ENCODE results near the gene ARHGAP15.
A peak's percentile ranks its signal among the peaks of the same experiment; 100 is the strongest.

Gene ARHGAP15

GRCh38 chr2:143229952-143230351, 100.7 kb downstream of the ARHGAP15 start:
- no peak for DNase-seq

DNA sequence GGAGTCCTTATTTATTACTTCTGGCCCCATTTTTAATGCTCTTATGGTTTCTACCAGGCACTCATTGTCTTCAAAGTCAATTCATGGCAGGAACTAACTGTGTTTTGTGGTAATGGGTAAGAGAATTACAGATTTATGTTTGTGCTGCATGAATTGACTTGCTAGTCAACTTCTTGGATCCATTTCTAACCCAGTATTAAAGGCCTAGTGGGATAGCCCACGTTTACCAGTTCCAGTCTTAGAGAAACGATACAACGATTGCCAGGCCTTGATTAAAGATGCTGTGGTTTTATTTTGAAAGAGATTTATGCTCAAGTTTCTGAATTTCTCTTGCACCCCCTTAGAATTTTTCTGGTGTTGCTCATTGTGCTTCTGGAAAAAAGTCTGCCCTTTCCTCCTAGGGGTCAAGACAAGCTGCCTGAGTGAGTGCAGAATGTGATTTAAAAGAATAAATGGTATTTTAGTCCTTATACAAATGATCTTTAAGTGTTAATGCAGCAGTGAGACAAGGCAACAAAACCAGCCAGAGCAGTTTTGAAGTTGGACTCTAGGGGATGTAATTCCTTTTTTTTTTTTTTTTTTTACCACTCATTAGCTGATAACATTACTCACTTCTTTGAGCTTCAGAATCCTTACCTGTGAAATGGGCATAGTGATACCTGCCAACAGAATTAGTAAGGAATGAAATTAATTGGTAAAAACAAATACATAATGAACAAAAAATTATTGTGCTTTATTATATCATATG, 101.5 kb downstream of the ARHGAP15 start:
- no peak for DNase-seq

- no peak for DNase-seq
Observed at GRCh38 chr2:143231254-143231645, 102.0 kb downstream of the ARHGAP15 start.

- DNase-seq = no peak
Observed at GRCh38 chr2:143237146-143237777, 108.0 kb downstream of the ARHGAP15 start.

DNA sequence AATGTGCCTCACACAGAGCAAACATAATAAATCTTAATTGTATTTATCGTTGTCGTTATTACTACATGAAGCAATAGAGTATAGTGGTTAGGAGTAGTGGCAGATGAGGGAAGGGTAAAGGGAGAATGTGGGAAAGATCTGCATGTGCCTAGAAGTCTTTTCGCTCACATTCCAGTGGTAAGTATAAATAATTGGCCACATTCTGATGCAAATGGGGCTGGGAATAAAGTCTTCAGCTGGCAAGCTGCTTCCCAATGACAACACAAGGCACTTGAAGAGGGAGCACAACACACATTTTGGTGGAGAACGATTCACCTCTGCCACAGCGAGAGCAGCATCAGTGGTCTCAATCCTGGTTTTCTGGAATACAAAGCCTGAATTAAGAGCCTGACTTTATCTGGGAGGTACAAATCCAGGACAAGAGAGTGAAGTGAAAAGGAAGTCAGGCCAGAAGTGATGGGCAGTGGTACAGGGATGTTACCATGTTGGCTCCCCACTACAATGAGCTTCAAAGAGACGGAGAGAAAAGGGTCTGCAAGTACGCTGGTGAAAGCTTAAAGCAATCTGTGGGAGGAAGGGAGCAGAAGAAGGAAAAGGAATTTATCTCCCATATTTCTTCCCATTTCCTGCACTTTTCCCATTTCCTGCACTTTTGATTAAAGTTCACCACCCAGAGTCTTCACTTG, 112.3 kb downstream of the ARHGAP15 start:
- DNase-seq = no peak

GRCh38 chr2:143246246-143246645, 117.0 kb downstream of the ARHGAP15 start:
- no peak for DNase-seq

- no peak for DNase-seq
Observed at GRCh38 chr2:143246815-143247744, 117.9 kb downstream of the ARHGAP15 start.

DNA sequence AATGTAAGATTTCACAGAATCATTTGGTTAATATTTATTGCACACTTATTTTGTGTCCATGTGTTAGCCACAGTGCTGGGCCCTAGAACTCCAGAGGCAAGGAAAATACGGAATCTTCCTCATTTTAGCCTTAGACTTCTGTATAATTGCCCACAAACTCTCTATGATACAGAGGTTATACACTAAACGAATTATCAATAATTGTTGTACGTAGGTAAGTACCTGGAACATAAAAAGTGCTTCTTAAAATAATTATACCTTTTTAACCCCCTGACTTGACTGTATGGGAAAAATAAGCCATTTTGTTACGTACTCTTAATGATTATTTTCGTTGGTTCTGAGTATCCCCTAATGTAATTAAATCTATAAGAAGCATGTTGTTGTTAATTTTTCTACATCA, 119.4 kb downstream of the ARHGAP15 start:
- DNase-seq = no peak

- DNase-seq = no peak
Observed at GRCh38 chr2:143251681-143252080, 122.5 kb downstream of the ARHGAP15 start.

GRCh38 chr2:143252138-143252907, 123.1 kb downstream of the ARHGAP15 start:
- no peak for DNase-seq

DNA sequence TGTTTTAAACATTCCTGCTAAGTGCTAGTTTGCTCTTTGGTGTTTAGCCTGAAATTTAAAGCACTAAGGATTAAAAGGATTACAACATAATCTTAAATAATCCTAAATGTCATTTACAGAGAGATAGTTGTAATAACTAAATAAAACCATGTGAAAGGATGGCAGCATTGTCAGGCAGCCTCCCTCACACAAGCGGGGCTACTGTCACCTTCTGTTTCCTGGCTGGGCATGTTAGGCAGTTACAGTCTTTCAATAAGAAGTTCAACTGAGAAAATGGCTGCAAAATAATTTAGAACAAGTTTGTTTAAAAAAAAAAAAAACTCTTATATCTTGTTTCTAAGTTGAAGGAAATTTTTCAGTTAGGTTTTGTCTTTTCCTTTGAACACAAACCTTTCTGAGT, 124.9 kb downstream of the ARHGAP15 start:
- DNase-seq = no peak

DNA sequence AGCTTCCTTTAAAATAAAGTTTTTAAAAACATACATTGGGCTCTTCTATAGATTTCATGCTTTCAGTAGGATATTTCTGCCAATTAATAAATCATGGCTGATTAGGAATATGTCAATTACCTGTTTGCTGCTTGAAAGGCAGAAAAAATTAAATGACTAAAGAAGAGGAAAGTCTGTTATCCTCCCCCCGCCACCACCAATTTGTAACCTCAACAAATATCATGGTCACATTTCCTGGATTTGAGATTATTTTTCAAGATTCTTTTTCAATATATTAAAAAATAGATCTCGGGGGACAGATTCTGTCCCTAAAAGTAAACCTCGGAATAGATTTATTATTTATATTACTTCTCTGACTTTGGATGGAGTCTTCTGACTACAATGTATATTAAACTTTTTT, 125.9 kb downstream of the ARHGAP15 start:
- no peak for DNase-seq

DNA sequence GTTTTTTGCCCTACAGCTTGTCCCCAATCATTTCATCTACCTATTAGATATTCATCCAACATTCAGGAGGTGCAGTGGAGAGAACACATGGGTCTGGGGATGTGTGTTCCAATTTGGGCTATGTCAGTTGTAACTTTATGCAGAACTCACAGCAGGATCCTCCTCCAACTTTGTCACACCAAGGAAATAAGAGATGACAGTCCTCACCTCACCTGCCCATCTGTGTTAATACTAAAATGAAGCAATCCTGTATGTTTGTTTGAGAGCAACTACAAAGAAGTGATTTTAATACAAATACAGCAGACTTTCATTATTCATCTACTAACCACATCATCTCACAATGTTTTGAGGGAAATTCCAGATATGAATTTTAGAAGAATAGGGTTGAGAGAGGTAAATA, 126.7 kb downstream of the ARHGAP15 start:
- no peak for DNase-seq

GRCh38 chr2:143258126-143258892, 129.1 kb downstream of the ARHGAP15 start:
- DNase-seq = no peak

- peak; percentile 66 for DNase-seq
Observed at GRCh38 chr2:143259368-143259958, 130.2 kb downstream of the ARHGAP15 start.

DNA sequence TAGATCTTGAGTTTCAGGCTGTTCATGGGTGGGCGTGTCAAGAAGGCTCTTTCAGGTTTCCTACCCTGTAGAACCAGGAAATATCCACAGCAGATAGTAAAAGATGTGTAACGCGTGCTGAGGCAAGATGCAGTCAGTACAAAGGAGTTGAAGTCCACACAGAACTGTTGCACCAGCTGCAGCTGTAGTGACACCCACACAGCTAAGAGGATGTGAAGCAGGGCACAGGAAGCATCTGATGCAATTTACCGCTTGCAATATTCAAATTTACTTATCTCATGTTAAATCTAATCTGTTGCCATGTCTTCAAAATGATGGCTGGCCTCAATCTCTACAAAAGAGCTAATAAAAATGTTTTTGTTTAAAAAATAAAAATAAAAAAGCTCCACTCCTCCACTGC, 132.8 kb downstream of the ARHGAP15 start:
- peak; percentile 44 for DNase-seq

- DNase-seq = no peak
Observed at GRCh38 chr2:143262389-143262788, 133.2 kb downstream of the ARHGAP15 start.

DNA sequence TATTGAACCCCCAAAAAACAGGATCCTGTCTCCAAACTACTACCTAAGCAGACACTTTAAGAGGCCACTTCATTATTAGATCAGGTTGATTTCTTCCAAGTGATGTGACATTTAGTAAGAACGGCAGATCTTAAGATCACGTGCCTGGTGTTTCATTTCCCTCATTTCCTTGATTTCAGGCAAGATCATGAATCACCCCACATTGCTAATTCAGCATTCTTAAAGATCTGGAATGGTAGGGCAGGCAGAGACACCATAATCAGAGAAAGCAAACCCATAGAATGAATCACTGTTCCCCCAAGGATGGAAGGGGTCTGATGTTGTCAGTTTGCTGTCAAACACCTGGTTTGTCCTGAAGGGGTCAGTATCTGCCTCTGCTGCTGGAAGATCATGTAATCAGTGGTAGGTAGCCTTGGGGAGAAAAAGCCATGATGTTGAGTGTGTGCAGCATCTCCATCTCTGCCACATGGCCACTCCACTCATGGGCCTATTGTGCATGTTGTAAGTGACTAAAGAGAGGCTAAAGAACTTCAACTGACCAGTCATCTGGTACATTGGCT, 133.9 kb downstream of the ARHGAP15 start:
- DNase-seq = no peak

- no peak for DNase-seq
Observed at GRCh38 chr2:143264851-143265250, 135.6 kb downstream of the ARHGAP15 start.

DNA sequence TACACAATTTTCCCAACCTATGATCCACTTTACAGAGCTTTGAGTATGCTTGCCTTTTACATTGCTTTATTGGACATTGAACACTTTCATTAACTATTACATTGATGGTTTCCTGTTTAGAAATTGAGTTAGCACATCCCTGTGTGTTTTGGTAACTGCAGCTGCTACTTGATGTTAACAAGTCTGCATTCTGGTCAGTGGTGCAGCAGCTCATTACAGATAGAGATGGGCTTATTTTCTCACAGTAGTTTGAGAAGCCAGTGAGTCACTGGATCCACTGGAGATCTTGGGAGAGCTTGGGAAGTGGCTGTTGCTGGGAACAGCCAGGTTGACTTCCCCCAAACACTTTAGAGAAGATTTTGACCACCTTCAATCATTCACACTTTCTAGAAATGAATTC, 150.5 kb downstream of the ARHGAP15 start:
- no peak for DNase-seq

All from activated naive CD4-positive, alpha-beta T cell treated with anti-CD3 and anti-CD28 coated beads, Interleukin-2, amount 50 U/mL, for 16 hours (primary cell).